Suprapubic skin (tissue), 4 donors: ENCODE data around the gene LARP4B.

Experiments
- EP300 ChIP-seq: sonication (generic); formaldehyde crosslinking; IDR thresholded peaks from one replicate; pipeline ENCODE4 v1.6.1; 2017; ENCODE audit warnings: antibody characterized with exemption
- POLR2A ChIP-seq, 2 donors: fragments of 450-650 bp; IDR thresholded peaks; one replicate each; pipeline ENCODE4 v1.6.1; 2017; ENCODE audit warnings: antibody characterized with exemption in 2 of 2, mild to moderate bottlenecking in 2 of 2, moderate library complexity in 2 of 2
- POLR2AphosphoS5 ChIP-seq, 3 donors: sonication (generic); formaldehyde crosslinking; IDR thresholded peaks; one replicate each; pipeline ENCODE4 v1.6.1; 2017; ENCODE audit warnings: antibody characterized with exemption in 3 of 3

DNA sequence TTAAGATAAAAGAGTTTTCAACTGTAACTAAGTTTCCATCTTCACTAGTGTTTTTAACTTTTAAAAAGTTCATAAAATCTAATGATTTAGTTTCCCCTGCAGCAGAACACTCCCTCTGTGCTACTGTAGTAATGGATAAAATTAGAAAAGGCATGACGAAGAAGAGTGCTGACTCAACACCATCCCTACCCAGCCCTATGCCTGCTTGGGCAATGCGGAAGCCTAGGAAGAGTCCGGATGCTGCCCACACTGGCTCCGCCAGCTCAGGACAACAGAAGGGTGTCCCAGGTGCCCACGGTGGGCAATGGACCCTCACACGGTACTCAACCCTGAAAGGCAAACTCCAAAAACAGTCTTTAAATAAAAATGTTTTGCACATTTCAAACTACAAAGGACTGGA is 118.2 kb downstream of the LARP4B start:
- no peak for TF ChIP-seq EP300
- TF ChIP-seq POLR2A (IDR thresholded peaks at IDR 0.05): no peak
- TF ChIP-seq POLR2AphosphoS5 (IDR thresholded peaks at IDR 0.05): no peak
